Osteocyte (in vitro differentiated cells): ENCODE results near the gene IFT43. TPM values are rescaled to one million over a fixed set of nuclear protein-coding genes. Genes with fewer than 3 reads are reported as not detected.

Experiments used
- DNase-seq: peaks from one replicate; pipeline ENCODE4 v3.0.0; 2021; ENCODE audit warnings: mixed read lengths; ENCODE audit not compliant: unreplicated experiment; ENCODE audit errors: extremely low spot score
- H3K27ac Mint-ChIP-seq: one replicate; pipeline ENCODE4 v1.8.0; 2021; ENCODE audit warnings: mild to moderate bottlenecking, mixed read lengths; ENCODE audit not compliant: unreplicated experiment
- H3K27me3 Mint-ChIP-seq: one replicate; pipeline ENCODE4 v1.8.0; 2021; ENCODE audit warnings: mixed read lengths; ENCODE audit not compliant: unreplicated experiment
- H3K36me3 Mint-ChIP-seq: one replicate; pipeline ENCODE4 v1.8.0; 2021; ENCODE audit warnings: mixed read lengths; ENCODE audit not compliant: unreplicated experiment
- H3K4me1 Mint-ChIP-seq: one replicate; pipeline ENCODE4 v1.8.0; 2021; ENCODE audit warnings: mixed read lengths; ENCODE audit not compliant: unreplicated experiment
- H3K4me3 Mint-ChIP-seq: one replicate; pipeline ENCODE4 v1.8.0; 2021; ENCODE audit warnings: mild to moderate bottlenecking, moderate library complexity, mixed read lengths; ENCODE audit not compliant: unreplicated experiment
- H3K9me3 Mint-ChIP-seq: one replicate; pipeline ENCODE4 v1.8.0; 2021; ENCODE audit warnings: mixed read lengths; ENCODE audit not compliant: unreplicated experiment
- total RNA-seq: library from RNA; stranded (reverse); gene quantifications from 2 replicates; pipeline ENCODE4 v1.2.1, GENCODE V29; 2021
- TF ChIP-seq, protein P1 (sequence below): fragments of 200-600 bp; sonication (generic); IDR thresholded peaks from 2 replicates; pipeline ENCODE4 v1.5.0; 2021; ENCODE audit warnings: antibody characterized with exemption, mild to moderate bottlenecking, moderate library complexity

IFT43 gene
- total RNA-seq, 1 donor from 2014 or later: 29.0 TPM

DNA sequence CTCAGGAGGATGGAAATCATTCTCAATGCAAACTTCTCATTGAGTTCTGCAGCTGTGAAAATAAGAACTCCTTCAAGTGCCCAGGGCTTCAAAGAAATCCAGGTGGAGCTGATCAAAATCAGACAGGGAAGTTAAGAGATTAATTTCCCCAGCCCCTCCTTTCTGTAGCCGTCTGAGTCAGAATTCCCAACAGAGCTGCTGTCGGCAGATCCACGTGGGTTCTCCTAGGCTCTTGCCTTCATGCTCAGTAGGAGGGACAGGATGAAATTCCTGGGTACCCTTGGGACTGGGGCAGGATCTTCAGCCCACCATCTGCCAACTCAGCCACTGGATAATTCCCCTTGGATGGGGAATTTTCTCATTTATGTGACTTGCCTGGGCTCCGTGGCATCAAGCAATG, 17.1 kb upstream of the IFT43 start:
- peak overlapping the region; percentile 1 for H3K27ac Mint-ChIP-seq
- H3K27me3 Mint-ChIP-seq: no peaks in the 10 kb centered on the region
- no peak overlapping the region for H3K4me3 Mint-ChIP-seq
- TF ChIP-seq, protein P1, sequence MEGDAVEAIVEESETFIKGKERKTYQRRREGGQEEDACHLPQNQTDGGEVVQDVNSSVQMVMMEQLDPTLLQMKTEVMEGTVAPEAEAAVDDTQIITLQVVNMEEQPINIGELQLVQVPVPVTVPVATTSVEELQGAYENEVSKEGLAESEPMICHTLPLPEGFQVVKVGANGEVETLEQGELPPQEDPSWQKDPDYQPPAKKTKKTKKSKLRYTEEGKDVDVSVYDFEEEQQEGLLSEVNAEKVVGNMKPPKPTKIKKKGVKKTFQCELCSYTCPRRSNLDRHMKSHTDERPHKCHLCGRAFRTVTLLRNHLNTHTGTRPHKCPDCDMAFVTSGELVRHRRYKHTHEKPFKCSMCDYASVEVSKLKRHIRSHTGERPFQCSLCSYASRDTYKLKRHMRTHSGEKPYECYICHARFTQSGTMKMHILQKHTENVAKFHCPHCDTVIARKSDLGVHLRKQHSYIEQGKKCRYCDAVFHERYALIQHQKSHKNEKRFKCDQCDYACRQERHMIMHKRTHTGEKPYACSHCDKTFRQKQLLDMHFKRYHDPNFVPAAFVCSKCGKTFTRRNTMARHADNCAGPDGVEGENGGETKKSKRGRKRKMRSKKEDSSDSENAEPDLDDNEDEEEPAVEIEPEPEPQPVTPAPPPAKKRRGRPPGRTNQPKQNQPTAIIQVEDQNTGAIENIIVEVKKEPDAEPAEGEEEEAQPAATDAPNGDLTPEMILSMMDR: no peak
- DNase-seq: no peak
- peaks cover 44% of the 10 kb centered on the region for H3K4me1 Mint-ChIP-seq
- peaks cover 70% of the 10 kb centered on the region for H3K36me3 Mint-ChIP-seq
- no peaks in the 10 kb centered on the region for H3K9me3 Mint-ChIP-seq

DNA sequence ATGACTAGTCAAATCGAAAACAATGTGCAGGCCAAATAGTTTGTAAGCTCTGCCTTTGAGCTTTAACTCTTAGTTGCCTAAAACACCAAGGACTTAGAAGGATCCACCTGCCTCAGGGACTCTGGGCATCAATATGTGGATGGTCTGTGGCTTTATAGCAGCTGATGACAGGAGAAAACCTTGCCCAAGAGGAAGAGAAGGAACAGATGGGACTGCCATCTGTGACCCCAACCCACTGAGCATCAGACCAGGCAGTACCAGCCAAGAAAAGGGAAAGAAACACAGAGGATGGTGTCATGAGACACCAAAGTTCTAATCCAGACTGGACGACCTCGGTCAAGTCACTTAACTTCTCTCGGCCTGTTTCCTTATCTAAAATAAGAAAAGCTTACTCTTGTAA, 16.4 kb upstream of the IFT43 start:
- Mint-ChIP-seq H3K27me3 (no peaks in the 10 kb centered on the region), H3K4me3 (no peak overlapping the region), H3K9me3 (no peaks in the 10 kb centered on the region), H3K27ac (peak overlapping the region; percentile 1), H3K4me1 (peaks cover 44% of the 10 kb centered on the region), H3K36me3 (peaks cover 66% of the 10 kb centered on the region)
- TF ChIP-seq, protein P1: no peak
- no peak for DNase-seq

DNA sequence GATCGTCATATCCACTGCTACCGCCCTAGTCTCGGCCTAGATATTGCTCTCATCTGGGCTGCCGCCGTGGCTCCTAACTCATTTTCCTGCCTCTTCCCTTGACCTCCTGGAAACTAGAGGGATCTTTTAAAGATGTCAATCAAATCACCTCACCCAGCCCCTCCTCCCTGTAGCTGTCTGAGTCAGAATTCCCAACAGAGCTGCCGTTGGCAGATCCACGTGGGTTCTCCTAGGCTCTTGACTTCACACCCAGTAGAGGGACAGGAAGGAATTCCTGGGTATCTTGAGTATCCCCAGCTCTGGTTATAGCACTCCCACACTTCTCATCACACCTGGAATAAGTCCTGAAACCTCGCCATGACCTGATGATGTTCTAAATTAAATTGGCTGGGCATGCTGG, 15.7 kb upstream of the IFT43 start:
- Mint-ChIP-seq H3K9me3 (no peaks in the 10 kb centered on the region), H3K27me3 (no peaks in the 10 kb centered on the region), H3K36me3 (peaks cover 62% of the 10 kb centered on the region), H3K27ac (no peak overlapping the region), H3K4me3 (no peak overlapping the region), H3K4me1 (peaks cover 44% of the 10 kb centered on the region)
- DNase-seq: no peak
- TF ChIP-seq, protein P1: no peak

DNA sequence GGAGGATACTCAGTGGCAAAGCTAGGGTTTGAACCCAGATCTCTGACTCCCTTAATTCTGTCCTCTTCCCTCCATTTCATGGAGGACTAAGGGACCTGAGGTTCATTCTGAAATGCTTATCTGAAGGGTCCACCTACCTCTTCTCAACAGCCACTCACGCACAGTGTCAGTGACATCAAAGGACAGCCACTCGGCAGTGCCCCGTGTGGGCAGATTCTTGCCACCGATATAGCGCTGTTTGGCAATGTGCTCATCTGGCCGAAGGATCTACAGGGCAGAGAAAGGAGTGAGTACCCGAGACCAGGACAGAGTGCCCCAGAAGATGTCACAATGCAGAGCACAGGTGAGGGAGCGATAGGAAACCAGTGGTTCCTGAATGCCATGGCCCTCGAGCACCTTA, 14.6 kb upstream of the IFT43 start:
- Mint-ChIP-seq H3K36me3 (peaks cover 60% of the 10 kb centered on the region), H3K4me3 (no peak overlapping the region), H3K27me3 (no peaks in the 10 kb centered on the region), H3K4me1 (peaks cover 49% of the 10 kb centered on the region), H3K27ac (no peak overlapping the region), H3K9me3 (no peaks in the 10 kb centered on the region)
- no peak for DNase-seq
- TF ChIP-seq, protein P1: no peak

DNA sequence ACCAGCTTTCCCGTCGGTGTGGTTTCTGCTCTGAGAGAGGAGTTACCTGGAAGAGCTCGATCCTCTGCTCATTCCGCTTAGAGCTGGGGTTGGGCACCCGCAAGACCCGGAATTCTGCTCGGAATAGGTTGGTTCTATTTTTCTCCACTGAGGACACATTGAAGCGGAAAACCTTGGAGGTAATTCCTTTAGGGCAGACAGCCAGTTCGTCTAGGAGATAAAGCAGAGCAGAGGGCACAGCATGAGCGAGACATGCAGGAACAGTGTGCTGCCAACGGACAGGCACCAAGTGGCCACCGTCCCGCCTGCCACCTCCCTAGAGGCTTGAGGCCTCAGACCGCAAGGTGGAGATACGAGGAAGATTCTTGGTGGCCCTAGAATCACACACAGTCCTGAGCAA, 14.1 kb upstream of the IFT43 start:
- Mint-ChIP-seq H3K9me3 (no peaks in the 10 kb centered on the region), H3K27me3 (no peaks in the 10 kb centered on the region), H3K36me3 (peaks cover 55% of the 10 kb centered on the region), H3K27ac (no peak overlapping the region), H3K4me1 (peaks cover 52% of the 10 kb centered on the region), H3K4me3 (no peak overlapping the region)
- TF ChIP-seq, protein P1: no peak
- no peak for DNase-seq
